WERI-Rb-1 (cell line): Measurements from ENCODE around the gene SELENOK.

Source experiments
- DNase-seq: peaks from one replicate; pipeline ENCODE4 v3.0.0-alpha.2; 2020
- H3K27ac ChIP-seq: fragments of 250-450 bp; sonication (Bioruptor Pico); 2 replicates; pipeline ENCODE4 v1.5.1; 2020; ENCODE audit warnings: mild to moderate bottlenecking, moderate library complexity
- H3K27me3 ChIP-seq: fragments of 250-450 bp; sonication (Bioruptor Pico); 2 replicates; pipeline ENCODE4 v1.5.1; 2021; ENCODE audit warnings: mild to moderate bottlenecking, low read depth, moderate library complexity; ENCODE audit not compliant: insufficient read depth, severe bottlenecking
- H3K36me3 ChIP-seq: fragments of 250-450 bp; sonication (Bioruptor Pico); 2 replicates; pipeline ENCODE4 v1.5.1; 2020; ENCODE audit warnings: mild to moderate bottlenecking, moderate library complexity
- H3K4me3 ChIP-seq: 2 replicates; pipeline ENCODE4 v1.5.1; 2011; ENCODE audit warnings: low read depth, mild to moderate bottlenecking, control low read depth, low read length
- H3K9me3 ChIP-seq: fragments of 250-450 bp; sonication (Bioruptor Pico); 2 replicates; pipeline ENCODE4 v1.5.1; 2021; ENCODE audit warnings: mild to moderate bottlenecking, moderate library complexity; ENCODE audit not compliant: severe bottlenecking
- TF ChIP-seq, protein P1 (sequence below): IDR thresholded peaks from 2 replicates; pipeline ENCODE4 v1.5.1; 2011; ENCODE audit warnings: low read depth, mild to moderate bottlenecking, control low read depth, inconsistent platforms, low read length

The SELENOK gene

DNA sequence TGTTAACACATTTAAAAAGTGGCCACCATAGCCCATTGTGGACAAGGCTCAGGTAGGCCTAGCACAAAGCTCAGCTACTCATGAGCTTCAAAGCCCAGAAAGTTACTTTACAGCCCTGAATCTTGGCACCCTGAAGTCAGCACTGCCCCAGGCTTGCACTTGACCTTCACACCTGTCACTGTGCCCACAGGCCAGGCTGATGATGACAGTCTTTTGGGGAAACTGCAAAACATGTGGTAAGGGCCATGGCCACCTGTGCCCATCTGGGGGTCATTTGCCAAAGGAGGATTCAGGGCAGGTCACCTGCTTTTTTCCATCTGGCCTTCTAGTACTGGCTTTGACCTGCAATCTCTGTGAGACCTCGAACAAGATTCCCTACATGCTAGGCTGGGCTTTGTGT, 56.4 kb downstream of the SELENOK start:
- TF ChIP-seq, protein P1, sequence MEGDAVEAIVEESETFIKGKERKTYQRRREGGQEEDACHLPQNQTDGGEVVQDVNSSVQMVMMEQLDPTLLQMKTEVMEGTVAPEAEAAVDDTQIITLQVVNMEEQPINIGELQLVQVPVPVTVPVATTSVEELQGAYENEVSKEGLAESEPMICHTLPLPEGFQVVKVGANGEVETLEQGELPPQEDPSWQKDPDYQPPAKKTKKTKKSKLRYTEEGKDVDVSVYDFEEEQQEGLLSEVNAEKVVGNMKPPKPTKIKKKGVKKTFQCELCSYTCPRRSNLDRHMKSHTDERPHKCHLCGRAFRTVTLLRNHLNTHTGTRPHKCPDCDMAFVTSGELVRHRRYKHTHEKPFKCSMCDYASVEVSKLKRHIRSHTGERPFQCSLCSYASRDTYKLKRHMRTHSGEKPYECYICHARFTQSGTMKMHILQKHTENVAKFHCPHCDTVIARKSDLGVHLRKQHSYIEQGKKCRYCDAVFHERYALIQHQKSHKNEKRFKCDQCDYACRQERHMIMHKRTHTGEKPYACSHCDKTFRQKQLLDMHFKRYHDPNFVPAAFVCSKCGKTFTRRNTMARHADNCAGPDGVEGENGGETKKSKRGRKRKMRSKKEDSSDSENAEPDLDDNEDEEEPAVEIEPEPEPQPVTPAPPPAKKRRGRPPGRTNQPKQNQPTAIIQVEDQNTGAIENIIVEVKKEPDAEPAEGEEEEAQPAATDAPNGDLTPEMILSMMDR = no peak
- Histone ChIP-seq H3K27me3 (no peaks in the 10 kb centered on the region), H3K9me3 (no peaks in the 10 kb centered on the region), H3K4me3 (no peak overlapping the region), H3K36me3 (no peaks in the 10 kb centered on the region), H3K27ac (no peak overlapping the region)
- DNase-seq = no peak

DNA sequence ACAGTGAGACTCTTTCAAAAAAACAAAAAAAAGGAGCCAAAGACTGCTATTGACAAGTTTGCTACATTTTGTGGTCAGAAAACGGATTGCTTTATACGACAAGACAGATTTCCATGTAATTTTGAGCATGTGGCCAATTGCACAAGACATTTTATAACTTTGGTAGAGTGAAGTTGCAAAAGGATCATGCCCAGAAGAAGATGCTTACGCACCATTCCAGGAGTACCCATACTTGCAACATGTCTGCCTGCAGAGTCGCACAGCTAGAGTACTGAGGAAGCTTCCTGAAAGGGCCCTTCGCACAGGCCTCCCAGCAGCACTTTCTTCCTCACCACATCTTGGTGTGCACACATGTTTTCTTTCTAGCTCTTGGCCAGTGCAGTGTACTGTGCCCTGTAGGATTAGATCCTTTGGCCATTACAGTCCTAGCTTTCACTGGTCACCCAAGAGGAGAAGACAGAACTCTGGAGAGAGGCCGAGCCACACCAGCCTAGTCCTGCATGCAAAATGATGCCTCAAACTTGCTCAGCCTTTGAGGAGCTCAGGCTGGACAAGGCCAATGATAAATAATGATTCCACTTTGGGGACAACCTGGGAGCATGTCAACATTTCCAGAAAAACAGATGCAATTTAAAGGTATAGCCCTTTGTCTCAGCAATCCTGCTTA, 57.1 kb downstream of the SELENOK start:
- TF ChIP-seq, protein P1 = no peak
- H3K27ac ChIP-seq = no peak overlapping the region
- H3K36me3 ChIP-seq = no peaks in the 10 kb centered on the region
- no peaks in the 10 kb centered on the region for H3K27me3 ChIP-seq
- DNase-seq = no peak
- H3K4me3 ChIP-seq = no peak overlapping the region
- no peaks in the 10 kb centered on the region for H3K9me3 ChIP-seq
